Mesothelial cell of epicardium (in vitro differentiated cells): ENCODE data around the gene OR1S2. TPM values are rescaled to one million over a fixed set of nuclear protein-coding genes. Genes with fewer than 3 reads are reported as not detected.
"Not testable (repeated sequence)": the region's sequence is repeated elsewhere in the genome, so short reads cannot be mapped to it uniquely, and the experiment has no call there.

Source experiments
- DNase-seq, 2 experiments: peaks; one replicate each; pipeline ENCODE4 v3.0.0; 2021; ENCODE audit warnings: low spot score in 2 of 2; ENCODE audit not compliant: unreplicated experiment in 2 of 2
- H3K27ac Mint-ChIP-seq: 2 replicates; pipeline ENCODE4 v1.8.0; 2021; ENCODE audit warnings: mixed read lengths
- H3K27me3 Mint-ChIP-seq: 2 replicates; pipeline ENCODE4 v1.8.0; 2021; ENCODE audit warnings: low read depth, mixed read lengths
- H3K36me3 Mint-ChIP-seq: 2 replicates; pipeline ENCODE4 v1.8.0; 2021; ENCODE audit warnings: mixed read lengths
- H3K4me1 Mint-ChIP-seq: 2 replicates; pipeline ENCODE4 v1.8.0; 2021; ENCODE audit warnings: mixed read lengths
- H3K4me3 Mint-ChIP-seq: 2 replicates; pipeline ENCODE4 v1.8.0; 2021; ENCODE audit warnings: mild to moderate bottlenecking, moderate library complexity, mixed read lengths
- H3K9me3 Mint-ChIP-seq: 2 replicates; pipeline ENCODE4 v1.8.0; 2021; ENCODE audit warnings: mixed read lengths
- CTCF ChIP-seq: fragments of 200-600 bp; sonication (generic); IDR thresholded peaks from one replicate; pipeline ENCODE4 v1.5.0; 2021; ENCODE audit warnings: antibody characterized with exemption; ENCODE audit not compliant: unreplicated experiment
- total RNA-seq: library from RNA; stranded (reverse); gene quantifications from 3 replicates; pipeline ENCODE4 v1.2.1, GENCODE V29; 2021

The OR1S2 gene
- total RNA-seq, result not detected in 3 replicates

- Mint-ChIP-seq H3K27ac (no peak within 1 kb of the TSS), H3K4me3 (no peak within 1 kb of the TSS), H3K4me1 (no peaks in the 10 kb centered on the region), H3K27me3 (no peaks in the 10 kb centered on the region), H3K9me3 (peaks cover 23% of the 10 kb centered on the region), H3K36me3 (no peaks in the 10 kb centered on the region)
- no peak for DNase-seq
- no peak for TF ChIP-seq CTCF
Measured at GRCh38 chr11:58204042-58204441, at the start of gene OR1S2. Gene OR1S2 (minus strand): TSS chr11:58204142. CDS start chr11:58204142, 0 bp downstream.

- H3K4me3 Mint-ChIP-seq, result no peak overlapping the region
- H3K9me3 Mint-ChIP-seq, result peaks cover 56% of the 10 kb centered on the region
- no peaks in the 10 kb centered on the region for H3K27me3 Mint-ChIP-seq
- DNase-seq, result no peak
- no peak for TF ChIP-seq CTCF
- H3K4me1 Mint-ChIP-seq, result no peaks in the 10 kb centered on the region
- no peak overlapping the region for H3K27ac Mint-ChIP-seq
- H3K36me3 Mint-ChIP-seq, result no peaks in the 10 kb centered on the region
Measured at GRCh38 chr11:58243954-58244353, 40.0 kb upstream of the OR1S2 start.

GRCh38 chr11:58227956-58228615 is 24.1 kb upstream of the OR1S2 start:
- no peak overlapping the region for H3K4me3 Mint-ChIP-seq
- TF ChIP-seq CTCF, result no peak
- H3K4me1 Mint-ChIP-seq, result no peaks in the 10 kb centered on the region
- H3K27ac Mint-ChIP-seq, result no peak overlapping the region
- no peak for DNase-seq
- H3K9me3 Mint-ChIP-seq, result no peaks in the 10 kb centered on the region
- H3K36me3 Mint-ChIP-seq, result no peaks in the 10 kb centered on the region
- no peaks in the 10 kb centered on the region for H3K27me3 Mint-ChIP-seq

GRCh38 chr11:58222721-58223120 is 18.8 kb upstream of the OR1S2 start:
- H3K9me3 Mint-ChIP-seq, result no peaks in the 10 kb centered on the region
- H3K36me3 Mint-ChIP-seq, result no peaks in the 10 kb centered on the region
- H3K27ac Mint-ChIP-seq, result no peak overlapping the region
- no peak overlapping the region for H3K4me3 Mint-ChIP-seq
- H3K27me3 Mint-ChIP-seq, result no peaks in the 10 kb centered on the region
- no peak for DNase-seq
- TF ChIP-seq CTCF, result no peak
- H3K4me1 Mint-ChIP-seq, result no peaks in the 10 kb centered on the region

GRCh38 chr11:58216476-58216875 is 12.5 kb upstream of the OR1S2 start:
- DNase-seq, result no peak

GRCh38 chr11:58212420-58212819 is 8.5 kb upstream of the OR1S2 start, which contains the start of gene OR1S1:
Gene OR1S1 (plus strand): TSS chr11:58212720.
- H3K27ac Mint-ChIP-seq, H3K4me1 Mint-ChIP-seq, H3K4me3 Mint-ChIP-seq, DNase-seq, H3K27me3 Mint-ChIP-seq, H3K9me3 Mint-ChIP-seq, H3K36me3 Mint-ChIP-seq: not testable (repeated sequence)

More at GRCh38 chr11:58216476-58216875, 12.5 kb upstream of the OR1S2 start:
- no peaks in the 10 kb centered on the region for H3K4me1 Mint-ChIP-seq
- H3K27ac Mint-ChIP-seq, result no peak overlapping the region
- H3K27me3 Mint-ChIP-seq, result no peaks in the 10 kb centered on the region
- TF ChIP-seq CTCF, result no peak
- H3K4me3 Mint-ChIP-seq, result no peak overlapping the region
- no peaks in the 10 kb centered on the region for H3K36me3 Mint-ChIP-seq
- peaks cover 2% of the 10 kb centered on the region for H3K9me3 Mint-ChIP-seq
